IMR-90 (cell line): ENCODE results near the gene MERTK. TPM values are rescaled to one million over a fixed set of nuclear protein-coding genes. Genes with fewer than 3 reads are reported as not detected.
"Not testable (repeated sequence)": the region's sequence is repeated elsewhere in the genome, so short reads cannot be mapped to it uniquely, and the experiment has no call there.

Experiments
- ATAC-seq: fragments of 200-7000 bp; cut with Tn5 transposase; 2 replicates; pipeline ENCODE4 v1.9.1; 2020; ENCODE audit warnings: low read depth, mild to moderate bottlenecking, moderate library complexity
- BruUV-seq: library from RNA; stranded (reverse); fragments of 400-500 nt; replicated peaks from 2 replicates; lab custom pipeline; 2021; lab: Mats Ljungman, UMichigan
- CTCF ChIA-PET: fragments of 300-600 bp; formaldehyde crosslinking; extraction: SDS; loops from one replicate; lab custom pipeline; 2021; ENCODE audit warnings: antibody characterized with exemption; lab: Yijun Ruan, JAX
- POLR2A ChIA-PET: fragments of 300-600 bp; sonication (Branson Sonifier 250); formaldehyde crosslinking; loops from one replicate; lab custom pipeline; 2022; ENCODE audit warnings: antibody characterized with exemption; ENCODE audit not compliant: unreplicated experiment; lab: Charles Lee
- DNase-seq: peaks from one replicate; pipeline ENCODE4 v3.0.0; 2013
- H2AFZ ChIP-seq: replicated peaks from 2 replicates; pipeline ENCODE3; 2013; ENCODE audit warnings: low read length, mild to moderate bottlenecking; ENCODE audit not compliant: poor library complexity
- H2AK5ac ChIP-seq: 2 replicates; pipeline ENCODE4 v1.6.1; 2013; ENCODE audit warnings: low read depth, low read length, inconsistent platforms
- H2AK9ac ChIP-seq: replicated peaks from 2 replicates; pipeline ENCODE3; 2013; ENCODE audit warnings: mild to moderate bottlenecking, low read depth, low read length, moderate library complexity; ENCODE audit not compliant: poor library complexity
- H2BK120ac ChIP-seq: 2 replicates; pipeline ENCODE4 v1.6.1; 2013; ENCODE audit warnings: low read depth, low read length, inconsistent platforms
- H2BK15ac ChIP-seq: 3 replicates; pipeline ENCODE4 v1.6.1; 2013; ENCODE audit warnings: low read depth, low read length, inconsistent platforms
- H2BK20ac ChIP-seq: 2 replicates; pipeline ENCODE4 v1.6.1; 2013; ENCODE audit warnings: low read depth, mild to moderate bottlenecking, inconsistent platforms, low read length, moderate library complexity
- H2BK5ac ChIP-seq: 2 replicates; pipeline ENCODE4 v1.6.1; 2013; ENCODE audit warnings: mild to moderate bottlenecking, low read depth, low read length, inconsistent platforms; ENCODE audit not compliant: poor library complexity, severe bottlenecking
- H3K14ac ChIP-seq: replicated peaks from 2 replicates; pipeline ENCODE4 v1.6.1; 2013; ENCODE audit warnings: low read depth, low read length, inconsistent platforms
- H3K18ac ChIP-seq: 2 replicates; pipeline ENCODE4 v1.6.1; 2013; ENCODE audit warnings: low read depth, low read length, control low read depth
- H3K23ac ChIP-seq: 2 replicates; pipeline ENCODE4 v1.6.1; 2013; ENCODE audit warnings: low read depth, low read length, inconsistent platforms
- H3K27ac ChIP-seq: 2 replicates; pipeline ENCODE4 v1.5.1; 2013; ENCODE audit warnings: mild to moderate bottlenecking, control low read depth, low read length; ENCODE audit not compliant: insufficient read depth
- H3K27me3 ChIP-seq: 2 replicates; pipeline ENCODE4 v1.6.1; 2013; ENCODE audit warnings: low read length; ENCODE audit not compliant: control insufficient read depth, insufficient read depth
- H3K36me3 ChIP-seq: 2 replicates; pipeline ENCODE4 v1.6.1; 2013; ENCODE audit warnings: low read length, mixed read lengths; ENCODE audit not compliant: control insufficient read depth, insufficient read depth
- H3K4ac ChIP-seq: 2 replicates; pipeline ENCODE4 v1.6.1; 2013; ENCODE audit warnings: low read depth, low read length, inconsistent platforms
- H3K4me1 ChIP-seq: 2 replicates; pipeline ENCODE4 v1.6.1; 2013; ENCODE audit warnings: low read length, mixed read lengths; ENCODE audit not compliant: control insufficient read depth, insufficient read depth
- H3K4me2 ChIP-seq: 2 replicates; pipeline ENCODE4 v1.6.1; 2013; ENCODE audit warnings: low read depth, mild to moderate bottlenecking, control low read depth, low read length, moderate library complexity
- H3K4me3 ChIP-seq: 2 replicates; pipeline ENCODE4 v1.5.1; 2013; ENCODE audit warnings: low read depth, mild to moderate bottlenecking, control low read depth, low read length, moderate library complexity; ENCODE audit not compliant: insufficient read depth
- H3K56ac ChIP-seq: 2 replicates; pipeline ENCODE4 v1.6.1; 2013; ENCODE audit warnings: low read length, inconsistent platforms; ENCODE audit not compliant: insufficient read depth; ENCODE audit errors: extremely low read depth
- H3K79me1 ChIP-seq, 2 experiments: 2 replicates each; pipeline ENCODE4 v1.6.1; 2013; ENCODE audit warnings: low read length in 2 of 2, inconsistent platforms in 1 of 2, low read depth in 1 of 2
- H3K9ac ChIP-seq: 2 replicates; pipeline ENCODE4 v1.6.1; 2013; ENCODE audit warnings: low read depth, low read length, control low read depth
- H3K9me1 ChIP-seq: 2 replicates; pipeline ENCODE4 v1.6.1; 2013; ENCODE audit warnings: low read length, inconsistent platforms; ENCODE audit not compliant: insufficient read depth
- H3K9me3 ChIP-seq: 2 replicates; pipeline ENCODE4 v1.6.1; 2013; ENCODE audit warnings: low read length; ENCODE audit not compliant: control insufficient read depth, insufficient read depth
- H4K20me1 ChIP-seq: 2 replicates; pipeline ENCODE4 v1.6.1; 2013; ENCODE audit warnings: low read length, inconsistent platforms; ENCODE audit not compliant: insufficient read depth
- H4K5ac ChIP-seq: 2 replicates; pipeline ENCODE4 v1.6.1; 2013; ENCODE audit warnings: mild to moderate bottlenecking, low read depth, low read length, control low read depth
- H4K8ac ChIP-seq, 2 experiments: 2 replicates each; pipeline ENCODE4 v1.6.1; 2013; ENCODE audit warnings: low read depth in 2 of 2, low read length in 2 of 2, control low read depth in 1 of 2, inconsistent platforms in 1 of 2
- H4K91ac ChIP-seq: 2 replicates; pipeline ENCODE4 v1.6.1; 2013; ENCODE audit warnings: low read depth, low read length, inconsistent platforms; ENCODE audit not compliant: insufficient read depth
- WGBS, 2 experiments: methylation state at CpG; one replicate each; pipeline versions ENCODE4 v1.1.5 to v1.1.7; 2013; ENCODE audit warnings: missing lambda C conversion rate in 2 of 2; ENCODE audit not compliant: insufficient read length in 1 of 2; ENCODE audit errors: extremely low coverage in 2 of 2; 5-methylcytosine and 5-hydroxymethylcytosine counted together
- dilution Hi-C: fragments of 300-500 bp; cut with HindIII; formaldehyde crosslinking; loops from one replicate; pipeline ENCODE4 v1.14.3; 2018; ENCODE audit warnings: low sequenced_read_pairs; ENCODE audit not compliant: unreplicated experiment
- in situ Hi-C: fragments of 300-500 bp; cut with MboI; formaldehyde crosslinking; loops from 3 replicates; pipeline ENCODE4 v1.14.3; 2019; ENCODE audit warnings: low sequenced_read_pairs, inconsistent platforms, mixed read lengths
- intact Hi-C: fragments of 100-400 bp; cut with micrococcal nuclease; formaldehyde crosslinking; loops from 2 replicates; pipeline ENCODE4 v1.10.0; 2022
- polyA plus RNA-seq, 3 experiments: library from polyadenylated mRNA; depleted of rRNA; stranded (reverse); fragments of >200 nt; gene quantifications; 2 replicates each; pipeline ENCODE4 v1.2.3, GENCODE V29; 2012; ENCODE audit warnings: low replicate concordance in 1 of 3
- total RNA-seq: library from RNA; depleted of rRNA; stranded (reverse); fragments of >200 nt; gene quantifications from 2 replicates; pipeline ENCODE4 v1.2.3, GENCODE V29; 2012

The MERTK gene
- total and polyA plus RNA-seq, 2 of the 4 experiments (the other 2 are of a cell fraction) = 0.36 to 0.62 TPM

DNA sequence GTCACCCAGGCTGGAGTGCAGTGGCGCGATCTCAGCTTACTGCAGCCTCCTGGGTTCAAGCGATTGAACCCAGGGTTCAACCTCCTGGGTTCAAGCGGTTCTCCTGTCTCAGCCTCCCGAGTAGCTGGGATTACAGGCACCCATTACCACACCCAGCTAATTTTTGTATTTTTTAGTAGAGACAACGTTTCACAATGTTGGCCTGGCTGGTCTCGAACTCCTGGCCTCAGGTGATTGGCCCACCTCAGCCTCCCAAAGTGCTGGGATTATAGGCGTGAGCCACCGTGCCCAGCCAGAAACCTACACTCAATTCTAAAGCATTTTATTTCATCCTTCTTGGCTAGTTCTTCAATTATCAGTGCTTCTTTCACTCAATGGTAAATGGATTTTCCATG lies 7.1 kb downstream of the MERTK start:
- H2AFZ ChIP-seq, H3K4me2 ChIP-seq, H4K20me1 ChIP-seq, POLR2A ChIA-PET, H2AK5ac ChIP-seq, H3K56ac ChIP-seq, H3K4me3 ChIP-seq, ATAC-seq, H3K23ac ChIP-seq, in situ Hi-C loops, H4K91ac ChIP-seq, H3K9me3 ChIP-seq, DNase-seq, H2BK20ac ChIP-seq, H3K4me1 ChIP-seq, BruUV-seq, intact Hi-C loops, H3K27ac ChIP-seq, H3K4ac ChIP-seq, H4K8ac ChIP-seq, dilution Hi-C loops, H3K9ac ChIP-seq, H2AK9ac ChIP-seq, H3K18ac ChIP-seq, H3K36me3 ChIP-seq, H4K5ac ChIP-seq, H3K9me1 ChIP-seq, CTCF ChIA-PET, H2BK120ac ChIP-seq, H3K14ac ChIP-seq, H2BK5ac ChIP-seq, H3K79me1 ChIP-seq, H2BK15ac ChIP-seq: not testable (repeated sequence)
- H3K27me3 ChIP-seq = peaks cover 37% of the 10 kb centered on the region
- WGBS, 2 experiments = no CpG with 5 or more reads among the region's 9 CpGs
